Pancreas (tissue), 10 donors: Measurements from ENCODE around the gene DENND2A. TPM values are rescaled to one million over a fixed set of nuclear protein-coding genes. Genes with fewer than 3 reads are reported as not detected.

Experiments
- ATAC-seq, 4 donors: fragments of 200-7000 bp; cut with Tn5 transposase; one replicate each; pipeline versions ENCODE4 v1.8.0 to v1.9.1; 2020; ENCODE audit warnings: mild to moderate bottlenecking in 4 of 4, moderate library complexity in 4 of 4
- DNase-seq, 6 donors: peaks; one replicate each; pipeline ENCODE4 v3.0.0-alpha.2; 2020
- FAIRE-seq: peaks from 2 replicates; lab custom pipeline; 2012; peaks lifted over from hg19 to GRCh38; lab: Jason Lieb, UNC
- H3K27ac ChIP-seq, 4 donors: fragments of 200-600 bp; sonication (generic); 1 replicate in 3 of 4; 2 replicates in 1 of 4; pipeline versions ENCODE4 v1.5.0 to v1.8.0; 2020
- H3K27me3 ChIP-seq, 4 donors: fragments of 200-600 bp; one replicate each; pipeline ENCODE4 v1.8.0; 2021
- H3K36me3 ChIP-seq, 3 donors: fragments of 200-600 bp; sonication (generic) in 1 of 3; one replicate each; pipeline versions ENCODE4 v1.5.0 to v1.8.0; 2020 to 2021
- H3K4me1 ChIP-seq, 3 donors: fragments of 200-600 bp; one replicate each; pipeline ENCODE4 v1.8.0; 2021
- H3K4me3 ChIP-seq, 4 donors: fragments of 200-600 bp; sonication (generic) in 2 of 4; one replicate each; pipeline versions ENCODE4 v1.5.0 to v1.8.0; 2020 to 2021
- H3K9me3 ChIP-seq, 4 donors: fragments of 200-600 bp; one replicate each; pipeline ENCODE4 v1.8.0; 2021
- CTCF ChIP-seq, 4 donors: fragments of 200-600 bp; sonication (generic) in 3 of 4; IDR thresholded peaks; one replicate each; pipeline versions ENCODE4 v1.5.0 to v1.8.0; 2021; ENCODE audit warnings: antibody characterized with exemption in 4 of 4
- WGBS, 2 donors: extraction: QIAGEN DNeasy Blood & Tissue Kit; methylation state at CpG; one replicate each; pipeline ENCODE4 v1.1.7; 2013; 5-methylcytosine and 5-hydroxymethylcytosine counted together
- intact Hi-C, 3 donors: fragments of 100-400 bp; cut with DNase I; formaldehyde crosslinking; loops; one replicate each; pipeline versions ENCODE4 v1.11.1 to v1.14.2; 2022
- polyA plus RNA-seq, 2 donors: library from polyadenylated mRNA; stranded (reverse); fragments of 200-250 nt; gene quantifications; one replicate each; pipeline ENCODE4 v1.2.3, GENCODE V29; 2013
- total RNA-seq, 6 donors: library from RNA; stranded (reverse); fragmentation: NEBNext Ultra II Directional in 4 of 6; extraction: Animal tissue kit (Norgen Biotek cat#: 25700) in 4 of 6; gene quantifications; one replicate each; pipeline versions ENCODE4 v1.2.1 to v1.2.4, GENCODE V29; 2021 to 2023
- donor health status: healthy with polysubstance abuse.
- donor health status: DM: no; HTN: no; CAD: no; lungs with moderate emphysema.
- donor health status: DM: no; HTN: no; CAD: no.
- donor health status: control.
- donor health status: control.
- donor health status: Bipolar disorder and iron deficiency.
- donor health status: DM: yes; HTN: yes; CAD: no.
- donor health status: DM: no; HTN: no; CAD: no.
- donor health status: DM: no; HTN: no; CAD: no.
- donor health status: DM: yes; HTN: yes; CAD: no.

The DENND2A gene
- total and polyA plus RNA-seq, 8 donors, result 1.1 to 5.0 (median 1.8) TPM

- Histone ChIP-seq H3K9me3 (no peaks in the 10 kb centered on the region), H3K36me3 (no peaks in the 10 kb centered on the region), H3K27me3 (no peaks in the 10 kb centered on the region), H3K4me1 (peaks cover 4 to 24% (median 7%) of the 10 kb centered on the region in 3 donors), H3K4me3 (peak overlapping the region; percentile 97 to 100 (median 98)), H3K27ac (peak overlapping the region; percentile 79 to 95 (median 92))
- ATAC-seq, result peak; percentile 27 to 53 (median 30)
- WGBS, 2 donors, result 0 to 1% methylated on average over 56 to 69 of the region's 69 CpGs
- peak in 3 of 6 donors; percentile 37 to 82 (median 59) for DNase-seq
- intact Hi-C loops, result no loop called here
- no peak for TF ChIP-seq CTCF (IDR thresholded peaks at IDR 0.05)
- no peak for FAIRE-seq
These were observed 162.2 kb downstream of the DENND2A start for GRCh38 chr7:140478246-140479061.

GRCh38 chr7:140476698-140477261, 163.8 kb downstream of the DENND2A start:
- H3K4me3 ChIP-seq, result peak overlapping the region in 1 of 4 donors; percentile 98

GRCh38 chr7:140475747-140476333, 164.8 kb downstream of the DENND2A start:
- Histone ChIP-seq H3K27ac (no peak overlapping the region), H3K36me3 (peaks cover 0 to 6% (median 0%) of the 10 kb centered on the region in 3 donors), H3K9me3 (no peaks in the 10 kb centered on the region), H3K4me1 (peaks cover 4 to 24% (median 7%) of the 10 kb centered on the region in 3 donors), H3K27me3 (no peaks in the 10 kb centered on the region), H3K4me3 (no peak overlapping the region)
- peak in 3 of 6 donors; percentile 24 to 46 (median 41) for DNase-seq
- intact Hi-C loops, result no loop called here
- ATAC-seq, result peak in 1 of 4 donors; percentile 10
- 11 to 15% methylated on average over 2 of the region's 2 CpGs for WGBS, 2 donors
- peak in 3 of 4 donors; percentile 24 to 52 (median 27) for TF ChIP-seq CTCF (IDR thresholded peaks at IDR 0.05)
- FAIRE-seq, result no peak

More at GRCh38 chr7:140476698-140477261, 163.8 kb downstream of the DENND2A start:
- no peak for FAIRE-seq
- peaks cover 4 to 24% (median 7%) of the 10 kb centered on the region in 3 donors for H3K4me1 ChIP-seq
- no peaks in the 10 kb centered on the region for H3K27me3 ChIP-seq
- no peak for DNase-seq
- intact Hi-C loops, result no loop called here
- H3K27ac ChIP-seq, result no peak overlapping the region
- no peaks in the 10 kb centered on the region for H3K9me3 ChIP-seq
- 47 to 60% methylated on average over 11 of the region's 11 CpGs for whole genome bisulfite sequencing, 2 donors
- ATAC-seq, result no peak
- TF ChIP-seq CTCF (IDR thresholded peaks at IDR 0.05), result no peak
- H3K36me3 ChIP-seq, result no peaks in the 10 kb centered on the region

Other genes starting within 250 kb of the DENND2A start
- 10 to 100 TPM; 22.8 to 30.3 (median 24.0) TPM for gene SLC37A3, start 242.3 kb downstream of the DENND2A start, total RNA-seq
- gene SLC37A3, start 242.3 kb downstream of the DENND2A start, polyA plus RNA-seq, result 10 to 100 TPM; 17.3 to 28.0 TPM
- 10 to 100 TPM in 1 of 6 donors, 1 to 10 TPM in 5; 4.6 to 10.7 (median 6.8) TPM for gene RAB19, start 236.8 kb downstream of the DENND2A start, total RNA-seq
- 1 to 10 TPM; 1.5 to 1.8 TPM for gene RAB19, start 236.8 kb downstream of the DENND2A start, polyA plus RNA-seq
- 10 to 100 TPM; 59.3 to 65.8 (median 61.0) TPM for gene MKRN1, start 161.3 kb downstream of the DENND2A start, total RNA-seq
- gene MKRN1, start 161.3 kb downstream of the DENND2A start, polyA plus RNA-seq, result 10 to 100 TPM; 26.5 to 47.2 TPM
- gene ADCK2, start 32.1 kb upstream of the DENND2A start, total RNA-seq, result 10 to 100 TPM in 3 of 6 donors, 1 to 10 TPM in 3; 6.5 to 13.3 (median 9.6) TPM
- gene ADCK2, start 32.1 kb upstream of the DENND2A start, polyA plus RNA-seq, result 1 to 10 TPM; 7.0 to 8.8 TPM
- gene NDUFB2, start 55.9 kb upstream of the DENND2A start, total RNA-seq, result 10 to 100 TPM; 47.6 to 92.3 (median 64.0) TPM
- gene NDUFB2, start 55.9 kb upstream of the DENND2A start, polyA plus RNA-seq, result 100 to 1,000 TPM in 1 of 2 donors, 10 to 100 TPM in 1; 99.5 to 198 TPM